ENCODE results near the gene POMP.

The POMP gene

DNA sequence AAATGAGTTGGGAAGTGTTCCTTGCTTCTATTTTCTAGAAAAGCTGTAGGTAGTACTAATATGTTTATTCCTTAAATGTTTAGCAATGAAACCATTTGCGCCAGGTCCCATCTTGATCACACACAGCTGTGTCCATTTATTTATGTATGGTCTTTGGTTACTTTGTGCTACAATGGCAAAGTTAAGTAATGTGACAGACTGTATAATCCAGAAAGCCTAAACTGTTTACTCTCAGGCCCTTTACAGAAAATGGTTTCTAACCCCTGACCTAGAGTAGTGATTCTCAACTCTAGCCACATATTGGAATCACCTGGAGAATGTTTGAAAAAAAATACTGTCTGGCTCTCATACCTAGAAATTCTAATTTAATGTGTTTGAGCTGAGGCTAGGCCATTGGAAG is 38.5 kb downstream of the POMP start:
- DNase-seq (ENCODE audit: low spot score), result no peak

DNA sequence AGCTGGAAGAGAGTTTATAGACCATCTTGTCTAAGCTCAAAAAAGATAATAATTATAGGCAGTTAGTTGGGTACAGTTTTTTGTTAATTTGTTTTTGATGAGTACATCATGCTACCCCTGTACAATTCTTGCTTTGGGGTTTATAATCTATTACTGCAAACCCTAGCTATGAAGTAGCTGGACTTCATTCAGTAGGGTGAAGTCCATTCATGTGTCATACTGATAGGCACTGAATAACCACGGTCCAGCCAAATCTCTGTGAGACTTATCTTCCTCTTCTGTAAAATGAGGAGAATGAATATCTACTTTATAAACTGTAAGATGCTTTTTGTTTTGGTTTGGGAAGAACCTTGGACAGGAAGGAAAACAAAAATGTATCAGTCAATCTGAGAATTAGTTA is 40.3 kb downstream of the POMP start:
- no peak for DNase-seq (ENCODE audit: low spot score)

- no peak for DNase-seq (ENCODE audit: low spot score)
Measured at GRCh38 chr13:28704282-28704681, 45.4 kb downstream of the POMP start.

GRCh38 chr13:28704919-28705318 is 46.0 kb downstream of the POMP start:
- DNase-seq (ENCODE audit: low spot score), result peak; percentile 16

DNA sequence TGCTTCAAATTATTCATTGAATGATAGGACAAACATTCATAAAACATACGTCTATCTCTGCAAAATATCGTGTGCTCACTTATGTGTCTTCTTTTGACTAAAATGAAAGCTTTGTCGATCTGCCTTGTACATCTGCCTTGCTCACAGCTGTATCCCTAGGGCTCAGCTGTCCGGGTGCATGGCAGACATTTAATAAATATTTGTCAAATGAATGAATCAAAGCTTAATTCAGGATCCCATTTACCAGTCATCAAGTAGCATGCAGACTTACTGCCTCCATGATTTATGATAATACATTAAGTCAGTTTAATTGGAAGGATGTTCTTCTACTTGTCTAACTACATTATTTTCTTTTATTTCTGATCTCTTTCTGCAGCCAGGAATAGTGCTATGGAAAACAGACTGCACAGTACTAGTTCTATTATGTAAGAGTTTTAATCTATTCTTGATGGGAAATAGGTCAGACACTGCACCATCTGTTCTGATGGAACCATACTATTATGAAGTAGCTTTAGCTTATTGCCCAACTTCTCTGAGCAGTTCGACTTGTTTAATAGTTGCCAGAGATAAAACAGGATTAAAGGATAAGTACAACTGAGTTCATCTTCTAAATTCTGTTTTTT is 46.6 kb downstream of the POMP start:
- DNase-seq (ENCODE audit: low spot score), result peak; percentile 95

GRCh38 chr13:28707629-28708427 is 48.9 kb downstream of the POMP start:
- DNase-seq (ENCODE audit: low spot score), result no peak

DNA sequence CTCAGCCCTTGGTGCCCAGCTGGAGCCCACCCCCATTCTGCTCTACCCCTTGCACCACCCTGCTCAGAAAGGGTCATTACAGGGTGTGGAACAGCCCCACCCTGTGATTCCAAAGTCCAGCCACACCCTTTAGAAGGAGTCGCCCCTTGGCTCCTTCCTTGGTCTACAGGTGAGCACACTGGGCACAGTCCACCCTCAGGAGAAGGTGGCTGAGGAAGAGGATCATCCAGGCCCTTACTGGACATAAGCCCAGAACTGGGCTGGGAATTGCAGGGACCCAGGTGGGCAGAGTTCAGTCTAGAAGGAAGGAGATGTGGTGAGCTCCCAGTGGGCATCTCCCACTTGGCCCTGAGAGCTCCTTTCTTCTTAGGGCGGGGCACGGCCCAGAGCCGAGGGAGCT is 51.2 kb downstream of the POMP start:
- DNase-seq (ENCODE audit: low spot score), result no peak

DNA sequence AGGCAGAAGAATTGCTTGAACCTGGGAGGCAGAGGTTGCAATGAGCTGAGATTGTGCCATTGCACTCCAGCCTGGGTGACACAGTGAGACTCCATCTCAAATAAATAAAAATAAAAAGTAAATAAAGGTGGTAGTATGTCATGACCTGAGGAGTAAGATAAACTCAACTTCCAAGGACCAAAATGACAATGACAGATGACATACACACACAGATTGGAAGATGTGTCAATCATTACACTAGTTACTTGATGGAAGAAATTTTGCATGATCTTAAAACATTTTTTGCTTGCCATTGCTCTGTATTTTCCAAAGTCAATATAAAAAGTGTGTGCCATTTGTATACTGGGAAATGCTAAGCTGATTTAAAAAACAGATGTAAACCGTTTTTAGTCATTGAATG is 55.7 kb downstream of the POMP start:
- DNase-seq (ENCODE audit: low spot score), result no peak

- DNase-seq (ENCODE audit: low spot score), result peak; percentile 45
Measured at GRCh38 chr13:28716511-28716910, 57.6 kb downstream of the POMP start.

- DNase-seq (ENCODE audit: low spot score), result peak; percentile 19
Measured at GRCh38 chr13:28717170-28717569, 58.2 kb downstream of the POMP start.

- peak; percentile 65 for DNase-seq (ENCODE audit: low spot score)
Measured at GRCh38 chr13:28718196-28718542, 59.2 kb downstream of the POMP start.

- peak; percentile 92 for DNase-seq (ENCODE audit: low spot score)
Measured at GRCh38 chr13:28718543-28719226, 59.8 kb downstream of the POMP start, which contains the start of gene SLC46A3. Gene SLC46A3, minus strand, starts transcription at chr13:28718970. Its CDS starts 972 bp downstream, at chr13:28717998.

DNA sequence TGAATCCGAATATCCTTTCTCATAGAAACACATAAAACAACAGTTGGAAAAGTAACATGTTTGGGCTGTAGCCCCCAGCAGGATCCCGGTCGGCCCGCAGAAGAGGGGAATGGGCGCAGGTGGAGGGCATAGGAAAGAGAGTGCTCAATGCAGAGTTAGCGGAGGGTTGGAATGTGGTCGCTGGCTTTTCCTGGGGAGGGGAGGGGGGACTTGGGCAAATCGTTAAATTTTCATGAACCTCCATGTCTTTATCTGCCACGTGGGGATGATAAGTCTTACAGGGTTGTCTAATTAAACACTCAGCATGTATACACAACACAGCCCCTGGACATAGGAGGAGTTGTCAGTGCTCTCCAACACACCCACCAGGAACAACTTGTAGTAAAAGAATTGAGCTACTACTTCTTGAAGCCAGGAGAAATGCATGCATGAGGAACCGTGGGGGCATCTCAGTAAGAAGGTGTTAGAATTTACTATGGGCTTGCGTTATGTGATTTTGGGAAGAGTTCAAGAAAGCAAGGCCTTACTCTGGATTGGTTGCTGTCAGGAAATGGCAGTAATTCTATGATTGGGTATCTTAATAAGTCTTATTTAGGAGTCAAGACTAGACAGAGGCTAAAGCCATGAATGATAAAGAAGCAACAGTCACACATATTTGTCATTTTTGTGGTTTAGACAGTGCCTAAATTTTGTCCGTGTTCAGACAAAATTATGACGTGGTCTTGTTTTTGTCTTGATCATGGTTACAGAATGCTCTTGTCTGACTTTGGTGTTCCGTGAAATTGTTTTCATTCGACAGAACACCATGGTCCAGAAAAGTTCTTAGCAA is 60.5 kb downstream of the POMP start:
- peak; percentile 27 for DNase-seq (ENCODE audit: low spot score)

DNA sequence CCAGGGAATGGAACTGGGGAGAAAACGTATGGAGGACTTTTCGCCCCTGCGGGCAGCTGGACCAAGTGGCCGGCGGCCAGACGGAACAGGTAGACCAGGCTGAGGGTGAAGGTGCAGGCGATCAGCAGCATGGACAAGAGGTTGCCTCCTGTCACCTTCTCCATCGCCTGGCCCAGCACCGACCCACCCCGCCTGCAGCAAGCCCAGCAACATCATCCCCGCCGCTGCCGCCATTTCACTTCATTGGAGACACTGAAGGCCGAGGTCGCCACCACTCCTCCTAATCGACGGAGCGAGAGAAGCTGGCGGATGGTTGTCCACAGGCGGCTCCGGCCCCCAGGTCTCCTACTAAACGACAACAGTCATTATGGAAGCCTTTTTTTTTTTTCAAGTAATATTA is 64.9 kb downstream of the POMP start:
- DNase-seq (ENCODE audit: low spot score), result no peak

GRCh38 chr13:28725046-28725610 is 66.2 kb downstream of the POMP start:
- no peak for DNase-seq (ENCODE audit: low spot score)
